ENCODE measurements around the gene RABEP1.
A peak's percentile ranks its signal among the peaks of the same experiment; 100 is the strongest.

The RABEP1 gene

DNA sequence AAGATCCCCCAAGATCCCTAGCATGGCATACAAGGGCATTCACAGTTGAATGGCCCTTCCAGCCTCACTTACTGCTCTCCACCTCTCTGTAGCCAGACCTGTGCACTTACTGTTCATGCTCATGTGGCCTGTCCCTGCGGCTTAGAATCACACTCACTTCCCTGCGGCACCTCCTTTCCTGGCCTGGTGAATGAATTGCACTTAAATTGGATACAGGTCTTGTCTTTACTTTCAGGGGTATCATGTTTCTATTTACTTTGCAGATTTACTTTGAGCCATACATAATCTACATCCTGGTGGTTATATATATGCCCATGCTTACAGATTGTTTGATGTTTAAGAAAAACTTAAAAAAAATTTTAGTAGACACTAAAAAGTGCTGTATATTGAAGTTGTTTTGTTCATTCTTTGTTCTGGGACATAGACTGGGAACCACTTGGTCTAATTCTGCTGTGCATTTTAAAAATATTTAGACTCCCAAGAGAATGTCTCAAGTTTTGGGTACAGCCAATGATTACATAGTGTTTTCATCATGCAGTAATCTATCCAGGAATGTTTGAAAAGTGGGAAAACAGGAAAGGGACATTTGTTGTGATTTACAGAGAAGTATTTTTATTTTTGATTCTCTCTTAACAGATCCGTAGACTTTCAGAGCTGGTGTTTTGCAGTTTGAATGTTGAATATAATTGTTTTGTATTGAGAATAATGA lies 73.5 kb downstream of the RABEP1 start:
- DNase-seq (ENCODE audit: low read depth in 4 of 4, low spot score in 1 of 4): no peak

DNA sequence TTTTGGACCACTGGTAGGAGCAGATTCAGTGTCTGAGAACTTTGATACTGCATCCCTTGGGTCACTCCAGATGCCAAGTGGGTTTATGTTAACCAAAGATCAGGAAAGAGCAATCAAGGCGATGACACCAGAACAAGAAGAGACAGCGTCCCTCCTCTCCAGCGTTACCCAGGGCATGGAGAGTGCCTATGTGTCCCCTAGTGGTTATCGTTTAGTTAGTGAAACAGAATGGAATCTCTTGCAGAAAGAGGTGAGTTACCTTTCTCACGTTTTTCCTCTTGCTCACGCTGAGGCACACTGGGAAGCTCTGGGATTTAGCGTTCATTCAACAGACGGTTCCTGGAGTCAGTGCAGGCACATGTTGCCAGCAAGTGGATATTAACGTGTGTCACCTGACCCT lies 79.3 kb downstream of the RABEP1 start:
- DNase-seq (ENCODE audit: low read depth in 4 of 4, low spot score in 1 of 4): no peak

DNA sequence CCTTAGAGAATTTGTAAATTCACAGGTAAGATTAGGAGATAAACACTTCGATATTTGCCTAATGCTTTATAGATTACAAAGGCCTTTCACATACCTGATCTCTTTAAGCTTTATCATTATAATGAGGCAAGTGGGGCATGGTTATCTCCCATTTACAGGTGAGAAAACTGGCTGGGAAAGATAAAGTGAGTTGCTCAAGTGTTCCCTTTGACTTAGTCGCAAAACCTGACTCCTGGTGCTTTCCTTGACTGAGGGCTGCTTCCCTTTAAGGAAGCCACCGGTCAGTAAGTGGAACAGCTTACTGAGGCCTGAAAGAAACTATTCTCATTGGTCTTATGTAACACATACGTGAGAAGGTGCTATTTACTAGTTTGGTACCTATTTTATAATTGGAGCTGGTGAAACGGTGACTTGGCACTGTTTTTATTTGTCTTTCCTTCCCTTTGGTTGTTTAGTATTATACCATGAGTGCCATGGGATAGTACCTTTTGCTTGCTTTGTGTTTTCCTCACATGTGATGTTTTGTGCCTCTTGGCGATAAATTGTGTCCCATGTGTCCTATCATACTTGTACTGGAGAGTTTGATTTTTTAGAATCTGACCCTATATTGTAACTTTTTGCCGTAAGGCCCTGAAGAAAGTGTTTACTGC lies 80.2 kb downstream of the RABEP1 start:
- no peak for DNase-seq (ENCODE audit: low read depth in 4 of 4, low spot score in 1 of 4)

DNA sequence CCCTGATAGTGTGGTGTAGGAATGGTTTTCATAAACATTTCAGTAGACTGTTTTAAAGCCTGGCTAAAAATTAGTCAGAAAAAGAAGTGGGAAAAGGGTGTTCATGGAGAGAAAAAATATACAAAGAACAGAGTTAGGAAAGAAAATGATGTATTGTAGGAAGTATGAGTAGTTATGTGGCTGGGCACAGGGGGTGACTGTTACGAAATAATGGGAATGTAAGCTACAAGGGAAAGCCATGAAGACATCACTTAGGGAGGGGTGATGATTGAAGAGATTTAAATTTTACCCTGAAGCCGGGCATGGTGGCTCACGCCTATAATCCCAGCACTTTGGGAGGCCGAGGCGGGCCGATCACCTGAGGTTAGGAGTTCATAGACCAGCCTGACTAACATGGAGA lies 82.1 kb downstream of the RABEP1 start:
- DNase-seq (ENCODE audit: low read depth in 4 of 4, low spot score in 1 of 4): no peak

DNA sequence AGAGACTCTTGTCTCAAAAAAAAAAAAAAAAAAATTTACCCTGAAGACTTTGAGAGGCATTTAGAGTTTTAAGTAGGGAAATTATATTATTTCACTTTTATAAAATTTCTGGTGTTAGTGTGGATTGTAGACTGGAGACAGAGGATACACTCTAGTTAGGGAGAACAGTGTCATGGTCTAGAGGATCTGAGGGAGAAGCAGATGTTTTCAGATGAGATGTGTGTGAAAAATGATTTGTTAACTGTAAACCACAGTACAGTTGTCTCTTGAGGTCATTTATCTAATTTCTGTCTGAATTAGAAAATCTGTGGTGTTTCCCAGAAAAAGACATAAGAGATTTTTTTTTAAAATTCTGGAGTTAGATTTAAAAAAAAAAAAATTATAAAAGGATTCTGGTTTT lies 82.6 kb downstream of the RABEP1 start:
- no peak for DNase-seq (ENCODE audit: low read depth in 4 of 4, low spot score in 1 of 4)

DNA sequence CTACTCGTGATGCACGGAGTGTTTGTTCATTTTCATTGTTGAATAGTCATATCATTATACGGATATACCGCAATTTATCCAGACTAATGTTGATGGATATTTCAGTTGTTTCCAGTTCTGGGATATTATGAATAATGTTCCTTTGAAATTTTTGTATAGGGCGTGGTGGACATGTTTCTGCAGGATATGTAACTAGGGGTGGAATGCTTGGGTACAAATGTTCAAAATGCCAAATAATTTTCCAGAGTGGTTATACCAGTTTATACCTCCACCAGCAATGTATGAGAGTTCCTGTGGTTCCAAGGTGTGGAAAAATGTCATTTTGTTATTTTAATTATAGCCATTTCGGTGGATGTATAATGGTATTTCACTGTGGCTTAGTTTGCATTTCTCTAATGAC lies 83.7 kb downstream of the RABEP1 start:
- no peak for DNase-seq (ENCODE audit: low read depth in 4 of 4, low spot score in 1 of 4)

DNA sequence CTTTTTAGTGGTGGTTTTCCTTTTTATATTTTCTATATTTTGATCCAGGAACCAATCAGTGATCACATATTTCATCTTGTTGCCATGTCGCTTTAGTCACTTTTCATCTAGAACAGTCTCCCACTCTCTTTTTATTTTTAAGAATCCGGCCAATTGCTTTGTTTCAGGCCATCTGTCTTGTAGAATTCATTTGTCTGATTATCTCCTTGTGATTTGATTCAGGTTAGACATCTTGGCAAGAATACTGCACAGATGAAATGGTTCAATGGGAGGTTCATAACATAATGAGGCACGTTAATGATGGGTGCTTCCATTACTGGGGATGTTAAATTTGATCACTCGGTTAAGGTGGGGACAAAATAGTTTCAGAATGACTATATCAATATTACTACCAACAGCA lies 88.3 kb downstream of the RABEP1 start:
- no peak for DNase-seq (ENCODE audit: low read depth in 4 of 4, low spot score in 1 of 4)

DNA sequence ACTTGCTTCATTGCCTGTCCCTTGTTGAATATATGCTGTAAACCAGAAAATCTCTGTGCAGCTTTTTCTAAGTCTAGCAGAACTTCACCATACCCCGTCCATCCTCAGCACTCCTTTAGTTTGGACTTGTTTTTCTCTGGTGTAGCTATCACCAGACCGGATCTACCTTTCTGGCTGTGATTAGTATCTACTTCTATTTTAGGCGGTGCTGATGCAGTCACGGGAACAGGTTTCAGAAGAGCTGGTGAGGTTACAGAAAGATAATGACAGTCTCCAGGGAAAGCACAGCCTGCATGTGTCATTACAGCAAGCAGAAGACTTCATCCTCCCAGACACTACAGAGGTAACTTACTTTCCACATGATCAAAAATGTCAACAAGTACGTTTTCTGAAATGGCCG lies 91.0 kb downstream of the RABEP1 start:
- DNase-seq (ENCODE audit: low read depth in 4 of 4, low spot score in 1 of 4): no peak

DNA sequence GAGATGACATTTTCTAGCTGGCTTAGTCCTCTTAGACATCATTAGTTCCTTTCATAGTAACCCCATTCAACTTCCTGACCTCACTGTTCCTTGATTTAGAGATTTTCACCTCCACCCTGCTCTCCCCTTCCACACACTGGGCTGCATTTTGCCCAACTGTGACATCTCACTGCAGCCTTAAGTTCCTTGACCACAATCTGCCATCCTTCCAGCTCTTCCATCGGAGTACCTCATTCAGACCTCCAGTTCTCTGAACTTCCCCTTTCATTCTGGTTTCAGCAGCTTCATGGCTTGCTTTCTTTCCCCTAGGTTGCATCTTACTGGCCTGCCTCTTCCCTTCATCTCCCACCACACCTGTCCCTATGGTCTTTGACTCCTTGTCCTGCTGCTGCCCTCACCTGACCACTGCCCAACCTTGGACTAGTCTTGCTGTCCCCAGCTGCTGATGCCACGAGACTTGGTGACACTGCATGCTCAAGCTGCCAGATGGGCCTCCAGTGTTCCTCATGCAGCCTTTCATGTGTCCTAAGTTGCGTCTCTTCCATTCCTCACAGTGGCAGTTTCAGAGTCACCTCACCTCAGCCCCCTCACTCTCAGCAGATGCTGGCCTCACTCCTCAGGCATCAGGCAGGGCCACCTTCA lies 96.6 kb downstream of the RABEP1 start:
- no peak for DNase-seq (ENCODE audit: low read depth in 4 of 4, low spot score in 1 of 4)

DNA sequence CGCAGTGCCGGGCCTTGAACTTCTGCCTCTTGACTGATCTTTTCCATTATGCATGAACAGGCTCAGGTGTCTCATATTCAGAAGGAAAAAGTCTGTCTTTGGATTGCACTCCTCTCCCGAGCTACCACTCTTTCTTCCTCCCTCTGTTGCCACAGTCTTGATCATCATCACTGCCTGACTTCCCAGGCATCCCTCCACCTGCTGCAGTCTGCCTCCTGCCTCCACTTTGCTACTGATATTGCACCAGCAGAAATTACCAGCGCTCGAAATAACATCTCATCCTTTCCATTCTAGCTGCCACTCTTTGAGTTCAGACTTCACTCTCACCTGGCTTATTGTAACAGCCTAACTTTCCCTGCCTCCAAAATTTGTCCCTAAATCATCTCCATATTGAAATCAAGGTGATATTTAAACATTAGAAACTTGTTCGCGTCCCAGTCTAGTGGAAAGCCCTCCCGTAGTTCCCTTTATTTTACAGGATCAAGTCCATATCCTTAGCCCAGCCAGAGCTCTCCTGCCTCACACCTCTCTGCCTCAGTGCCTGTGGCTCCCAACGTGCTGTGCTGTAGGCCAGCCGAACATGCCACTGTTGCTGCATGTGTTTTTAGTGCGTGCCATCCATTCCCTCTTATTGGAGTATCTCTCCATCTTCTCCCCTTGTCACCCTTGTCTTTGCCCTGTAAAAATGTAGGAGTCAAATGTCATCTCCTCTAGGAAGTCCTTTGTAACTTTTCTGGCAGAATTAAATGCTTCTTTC lies 97.4 kb downstream of the RABEP1 start:
- no peak for DNase-seq (ENCODE audit: low read depth in 4 of 4, low spot score in 1 of 4)

DNA sequence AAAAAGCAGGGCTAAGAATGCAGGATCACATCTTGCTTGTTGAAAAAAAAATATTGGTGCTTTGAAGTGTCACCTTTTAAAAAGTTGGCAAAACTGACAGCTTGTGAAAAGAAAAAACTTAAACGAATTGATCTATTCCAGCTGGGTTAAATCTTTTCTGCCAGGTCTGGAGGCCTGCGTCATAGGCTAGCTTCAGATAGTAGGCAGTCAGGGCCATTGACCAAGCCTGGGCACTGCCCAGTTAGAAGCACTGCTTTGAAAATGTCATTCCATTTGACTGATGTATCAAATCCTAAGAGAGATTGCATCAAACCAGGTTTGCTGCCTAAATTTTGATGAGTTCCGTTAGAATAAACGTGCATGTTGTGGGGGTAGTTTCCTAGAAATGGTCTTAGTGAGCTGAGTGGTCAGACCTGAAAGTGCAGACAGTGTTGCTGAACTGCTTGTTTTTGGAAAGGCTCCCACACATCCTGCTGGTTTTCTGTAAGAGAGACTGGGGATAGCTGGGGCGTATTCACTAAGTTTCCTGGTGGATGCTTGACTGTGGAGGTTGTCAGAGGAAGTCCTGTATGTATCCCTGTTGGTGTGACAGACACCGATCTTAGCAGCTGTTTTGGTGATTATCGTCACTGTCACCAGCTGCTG lies 98.5 kb downstream of the RABEP1 start:
- no peak for DNase-seq (ENCODE audit: low read depth in 4 of 4, low spot score in 1 of 4)

DNA sequence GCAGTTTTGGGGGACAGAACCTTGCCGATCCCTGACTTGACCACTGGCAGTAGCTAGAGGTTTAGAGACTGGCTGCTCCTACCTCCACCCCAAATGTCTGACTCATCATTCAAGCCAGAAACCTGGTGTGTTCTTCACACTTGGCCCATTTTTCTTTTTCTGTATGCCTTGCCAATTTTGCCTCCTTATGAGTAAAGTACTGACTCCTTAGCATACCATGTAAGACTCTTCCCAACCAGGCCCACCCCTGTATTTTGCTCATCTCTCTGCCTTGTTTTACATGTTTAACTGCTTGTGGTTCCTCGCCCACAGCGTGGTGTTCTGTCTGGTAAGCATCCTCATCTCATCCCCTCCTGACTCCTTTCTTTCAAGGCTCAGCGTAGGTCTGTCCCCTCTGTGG lies 99.5 kb downstream of the RABEP1 start:
- no peak for DNase-seq (ENCODE audit: low read depth in 4 of 4, low spot score in 1 of 4)

DNA sequence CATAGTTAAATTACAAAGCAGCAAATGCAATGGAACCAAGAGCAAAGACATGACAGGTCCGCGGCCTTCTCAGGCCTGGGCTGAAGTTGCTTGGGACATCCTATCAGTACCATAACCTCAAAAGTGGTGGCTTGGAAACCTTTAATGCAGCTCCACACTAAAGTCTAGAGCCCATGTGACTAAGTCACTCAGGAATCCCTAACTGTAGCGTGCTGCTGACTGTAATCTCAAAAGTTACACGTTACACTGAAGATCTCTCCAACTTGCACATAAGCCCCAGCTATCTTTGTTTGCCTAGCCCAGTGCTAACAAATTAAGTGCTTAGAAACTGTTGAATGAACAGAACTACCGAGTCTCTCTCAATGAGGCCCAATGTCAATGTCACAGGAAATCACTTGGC lies 109.6 kb downstream of the RABEP1 start:
- no peak for DNase-seq (ENCODE audit: low read depth in 4 of 4, low spot score in 1 of 4)

DNA sequence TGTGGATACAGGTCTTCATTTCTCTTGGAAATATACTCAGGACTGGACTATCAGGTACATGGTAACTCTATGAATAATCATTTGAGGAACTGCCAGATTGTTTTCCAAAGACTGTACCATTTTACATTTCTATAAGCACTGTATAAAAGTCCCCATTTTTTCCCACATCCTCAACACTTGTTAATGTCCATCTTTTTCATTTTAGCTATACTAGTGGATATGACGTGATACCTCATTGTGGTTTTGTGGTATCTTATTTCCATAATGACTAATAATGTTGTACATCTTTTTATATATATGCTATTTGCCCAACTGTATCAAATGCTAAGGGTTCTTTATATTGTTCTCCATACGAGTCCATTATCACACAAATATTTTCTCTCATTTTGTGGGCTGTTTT lies 114.5 kb downstream of the RABEP1 start:
- DNase-seq (ENCODE audit: low read depth in 4 of 4, low spot score in 1 of 4): no peak

DNA sequence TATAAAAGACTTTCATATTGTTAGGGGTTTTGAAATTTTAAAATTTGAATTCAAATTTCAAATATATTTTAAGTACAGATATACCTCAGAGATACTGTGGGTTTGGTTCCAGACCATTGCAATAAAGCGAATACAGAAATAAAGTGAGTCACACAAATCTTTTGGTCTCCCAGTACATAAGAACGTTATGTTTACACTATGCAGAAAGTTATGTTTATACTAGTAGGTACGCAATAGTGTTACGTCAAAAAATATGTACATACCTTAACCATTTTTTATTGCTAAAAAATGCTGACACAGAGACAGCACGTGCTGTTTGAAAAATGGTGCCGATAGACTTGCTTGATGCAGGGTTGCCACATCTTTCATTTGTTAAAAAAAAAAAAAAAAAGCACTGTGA lies 117.7 kb downstream of the RABEP1 start:
- DNase-seq (ENCODE audit: low read depth in 4 of 4, low spot score in 1 of 4): no peak

DNA sequence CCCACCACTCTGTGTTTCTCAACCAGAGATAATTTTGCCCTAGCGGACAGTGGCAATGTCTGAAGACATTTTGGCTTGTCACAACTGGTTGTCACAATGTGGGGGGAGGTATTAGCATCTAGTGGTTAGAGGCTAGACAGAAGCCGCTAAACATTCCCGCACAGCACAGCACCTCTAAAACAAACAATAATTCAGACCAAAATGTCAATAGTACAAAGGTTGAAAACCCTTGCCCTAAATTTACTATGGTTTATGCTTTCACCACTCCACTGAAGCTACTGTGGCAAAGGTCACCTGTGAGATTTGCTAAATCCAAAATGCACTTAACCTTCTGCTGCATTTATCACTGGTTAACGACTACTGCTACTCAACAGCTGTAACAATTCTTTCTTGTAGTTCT lies 123.3 kb downstream of the RABEP1 start:
- DNase-seq (ENCODE audit: low read depth in 4 of 4, low spot score in 1 of 4): no peak

DNA sequence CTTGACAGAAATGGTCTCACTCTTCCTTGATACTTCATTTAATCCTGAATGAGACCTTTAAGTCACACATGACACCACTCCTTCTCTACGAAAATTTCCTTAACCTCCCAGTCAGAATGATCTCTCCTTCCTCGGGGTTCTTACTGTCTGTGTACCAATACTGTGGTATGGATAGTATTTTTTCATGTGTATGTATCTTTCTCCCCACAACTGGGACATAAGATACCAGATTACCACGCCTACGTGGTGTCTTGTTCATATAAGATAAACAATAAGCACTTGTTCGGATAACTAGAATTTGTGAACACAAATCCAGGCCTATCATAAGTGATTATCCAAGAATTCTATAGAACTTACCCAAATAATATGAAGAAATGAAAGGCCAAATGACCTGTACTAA lies 126.1 kb downstream of the RABEP1 start:
- no peak for DNase-seq (ENCODE audit: low read depth in 4 of 4, low spot score in 1 of 4)

DNA sequence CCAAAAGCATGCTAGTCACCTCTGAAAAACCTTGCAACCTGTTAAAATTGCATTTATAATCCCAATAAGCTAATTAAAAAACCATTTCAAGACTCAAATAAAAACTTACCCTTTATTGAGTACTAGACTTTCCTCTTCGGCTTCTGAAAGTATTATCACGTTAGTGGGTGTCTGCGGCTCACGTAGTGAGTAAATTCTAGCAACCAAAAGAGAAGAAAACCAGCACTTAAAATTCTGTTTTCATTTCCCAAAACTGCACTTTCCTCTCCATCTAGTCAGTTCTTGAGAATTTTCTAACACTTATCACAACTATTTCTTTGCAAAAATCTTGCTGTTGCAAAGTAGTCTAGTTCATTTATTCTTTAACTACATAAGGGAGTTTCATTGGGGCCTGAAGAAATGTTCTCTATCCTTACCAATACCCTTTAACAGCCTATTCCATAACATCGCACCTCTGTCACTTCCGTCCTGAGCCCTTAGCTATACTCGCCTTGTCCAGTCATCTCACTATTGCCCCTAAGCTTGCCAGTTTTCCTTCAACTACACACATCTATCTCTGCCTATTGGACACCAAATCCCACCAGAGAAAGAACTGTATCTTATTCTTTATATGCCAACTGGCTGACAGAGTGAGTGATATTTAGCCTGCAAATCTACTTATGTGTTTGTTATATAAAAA lies 128.6 kb downstream of the RABEP1 start:
- DNase-seq (ENCODE audit: low read depth in 4 of 4, low spot score in 1 of 4): no peak

DNA sequence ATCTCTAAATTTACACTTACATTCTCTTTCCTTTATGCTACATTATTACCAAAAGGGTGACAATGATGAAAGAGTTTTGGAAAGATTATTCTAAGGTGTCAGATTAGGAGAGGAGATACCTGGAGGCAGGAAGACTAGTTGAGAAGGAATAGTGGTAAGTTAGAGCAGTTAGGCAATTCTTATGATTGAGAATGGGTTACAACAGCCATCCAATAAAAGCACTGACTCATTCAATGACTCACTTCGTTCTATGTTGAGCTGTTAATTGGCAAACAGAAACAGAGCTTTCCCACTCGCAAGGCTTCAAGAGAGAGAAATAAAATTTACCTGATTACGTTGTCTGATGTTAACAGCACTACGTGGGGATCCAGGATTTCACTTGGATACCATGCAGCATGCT lies 131.6 kb downstream of the RABEP1 start:
- no peak for DNase-seq (ENCODE audit: low read depth in 4 of 4, low spot score in 1 of 4)

DNA sequence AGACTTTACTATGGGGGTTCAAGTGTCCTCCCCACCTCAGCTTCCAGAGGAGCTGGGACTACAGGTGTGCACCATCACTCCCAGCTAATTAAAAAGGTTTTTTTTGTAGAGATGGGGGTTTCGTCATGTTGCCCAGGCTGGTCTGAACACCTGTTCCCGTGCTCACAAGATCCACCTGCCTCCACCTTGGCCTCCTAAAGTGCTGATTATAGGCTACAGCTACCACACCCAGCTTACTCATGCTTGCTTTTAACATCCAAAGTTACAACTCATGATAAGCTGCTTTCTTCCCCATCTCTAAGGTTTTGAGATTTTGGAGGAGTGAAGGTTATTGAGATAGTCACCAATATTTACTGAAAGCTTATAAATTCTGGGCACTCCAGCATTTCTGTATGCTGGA lies 134.8 kb downstream of the RABEP1 start:
- DNase-seq (ENCODE audit: low read depth in 4 of 4, low spot score in 1 of 4): no peak

DNA sequence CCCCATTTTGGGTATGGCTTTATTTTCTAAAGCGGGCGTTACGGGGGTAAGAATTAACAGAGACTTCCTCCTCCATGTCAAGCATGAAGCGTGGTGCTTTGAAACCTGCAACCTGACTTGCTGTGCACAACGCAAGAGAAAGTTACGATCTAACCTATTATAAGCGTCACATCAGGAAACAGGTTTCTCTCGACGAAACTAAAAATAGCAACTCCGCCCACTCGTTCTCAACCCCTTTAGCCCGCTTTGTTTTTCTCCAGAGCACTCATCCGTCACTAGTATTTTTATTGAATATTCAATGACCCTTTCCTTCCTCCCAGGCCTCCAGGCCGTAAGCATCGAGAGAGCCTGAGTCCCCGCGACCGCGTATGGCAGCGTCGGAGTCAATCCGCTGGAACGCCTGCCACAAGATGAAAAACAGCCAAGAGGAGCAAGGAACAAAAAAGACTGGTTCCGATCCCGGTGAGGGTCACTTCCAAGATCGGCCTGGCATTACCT lies 136.8 kb downstream of the RABEP1 start:
- peak; percentile 34 to 53 (median 46) for DNase-seq (ENCODE audit: low read depth in 4 of 4, low spot score in 1 of 4)
